HG02763 (cell line): ENCODE results near the gene TMEM14A.
"Not testable (repeated sequence)": the region's sequence is repeated elsewhere in the genome, so short reads cannot be mapped to it uniquely, and the experiment has no call there.

Source experiments
- ATAC-seq: cut with Tn5 transposase; IDR thresholded peaks from one replicate; pipeline ENCODE4 v1.9.1; 2021; ENCODE audit warnings: mild to moderate bottlenecking, moderate library complexity; ENCODE audit not compliant: unreplicated experiment

Gene TMEM14A

GRCh38 chr6:52694404-52694803 lies 23.5 kb downstream of the TMEM14A start:
- no peak for ATAC-seq

DNA sequence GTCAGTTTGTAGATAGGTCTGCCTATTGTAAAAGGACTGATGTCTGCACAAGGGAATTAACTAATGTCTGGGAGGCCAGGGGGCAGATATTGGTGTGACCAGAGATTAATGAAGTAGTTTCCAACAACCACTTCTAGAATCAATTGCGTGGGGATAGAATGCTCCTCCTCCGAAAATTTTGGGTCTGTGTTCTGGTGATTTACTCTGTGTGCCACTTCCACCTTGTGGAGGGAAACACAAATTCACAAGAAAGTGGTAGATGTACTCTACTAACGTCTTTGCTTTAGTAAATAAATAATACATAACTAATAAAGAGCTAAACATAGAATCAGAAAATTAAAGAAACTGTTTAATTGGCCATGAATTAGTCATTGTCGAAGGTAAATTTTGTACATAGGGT lies 25.5 kb downstream of the TMEM14A start:
- no peak for ATAC-seq

DNA sequence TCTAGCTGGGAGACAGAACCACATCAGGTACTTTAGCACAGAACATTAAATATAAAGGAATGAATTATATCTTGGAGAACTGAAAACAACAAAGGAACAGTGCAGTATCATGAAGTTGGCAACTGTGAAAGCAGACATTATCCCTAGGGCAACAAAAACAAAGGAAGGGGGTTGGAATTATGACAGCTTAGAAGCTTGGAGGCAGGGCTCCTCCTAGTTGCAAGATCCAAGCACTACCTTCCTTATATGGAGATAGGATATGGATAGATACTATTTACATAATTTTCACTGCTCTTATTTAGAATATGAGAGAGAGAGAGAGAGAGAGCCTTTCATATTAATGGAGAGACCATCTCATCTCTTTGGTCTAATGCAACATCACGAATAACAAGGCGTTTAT lies 27.0 kb downstream of the TMEM14A start:
- ATAC-seq, result no peak

- no peak for ATAC-seq
Measured at GRCh38 chr6:52704060-52704459, 33.1 kb downstream of the TMEM14A start.

- not testable (repeated sequence) for ATAC-seq
Measured at GRCh38 chr6:52704781-52705502, 34.0 kb downstream of the TMEM14A start.

DNA sequence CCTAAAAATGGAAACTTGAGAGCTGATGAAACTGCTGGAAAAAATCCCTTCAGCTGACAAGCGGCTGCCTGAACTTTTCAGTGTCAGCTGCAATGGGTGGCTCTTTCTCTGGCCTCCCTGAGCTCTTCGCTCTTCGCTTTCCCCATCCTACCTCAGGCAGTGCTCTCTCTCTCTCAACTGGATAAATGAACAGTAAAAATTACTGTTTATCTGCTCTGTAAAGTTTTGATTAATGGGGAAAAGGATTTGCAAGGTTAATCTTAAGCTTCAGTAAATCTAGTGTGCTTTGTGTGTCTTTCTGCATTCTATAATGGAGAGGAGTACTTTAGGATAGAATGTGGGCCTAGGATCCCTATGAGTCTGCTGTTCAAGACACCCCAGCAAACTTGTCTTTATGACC lies 35.1 kb downstream of the TMEM14A start:
- no peak for ATAC-seq

DNA sequence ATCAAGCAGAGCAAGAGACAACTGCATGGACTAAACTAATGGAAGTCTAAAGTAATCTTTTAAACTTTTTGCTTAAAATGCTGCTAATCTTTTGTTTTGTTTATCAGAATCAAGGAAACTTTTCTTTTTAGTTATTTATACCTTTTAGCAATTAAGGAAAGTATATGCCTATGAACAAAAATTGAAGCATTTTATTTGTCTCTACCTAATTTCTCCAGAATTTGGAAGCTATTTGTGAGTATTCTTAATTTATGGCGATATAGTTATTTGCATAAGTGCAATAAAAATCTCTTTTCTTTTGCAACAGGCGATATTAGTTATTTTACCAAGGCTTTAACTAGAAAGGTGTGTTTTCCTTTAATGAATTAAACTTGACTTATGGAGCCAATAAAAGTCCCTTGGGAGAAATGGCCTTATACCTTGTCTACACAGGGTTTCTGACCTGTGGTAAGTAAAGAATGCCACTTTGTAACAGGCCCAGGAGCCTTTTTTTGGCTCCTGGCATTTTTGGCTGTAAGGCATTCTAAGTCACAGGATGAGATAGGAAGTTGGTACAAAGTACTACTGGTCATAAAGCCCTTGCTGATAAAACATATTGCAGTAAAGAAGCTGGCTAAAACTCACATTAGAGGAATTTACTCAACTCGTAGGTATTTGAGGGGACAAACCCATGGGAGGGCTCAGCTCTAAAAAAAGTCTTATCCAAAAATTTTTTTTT lies 37.2 kb downstream of the TMEM14A start:
- ATAC-seq, result no peak

- no peak for ATAC-seq
Measured at GRCh38 chr6:52712136-52712535, 41.2 kb downstream of the TMEM14A start.

DNA sequence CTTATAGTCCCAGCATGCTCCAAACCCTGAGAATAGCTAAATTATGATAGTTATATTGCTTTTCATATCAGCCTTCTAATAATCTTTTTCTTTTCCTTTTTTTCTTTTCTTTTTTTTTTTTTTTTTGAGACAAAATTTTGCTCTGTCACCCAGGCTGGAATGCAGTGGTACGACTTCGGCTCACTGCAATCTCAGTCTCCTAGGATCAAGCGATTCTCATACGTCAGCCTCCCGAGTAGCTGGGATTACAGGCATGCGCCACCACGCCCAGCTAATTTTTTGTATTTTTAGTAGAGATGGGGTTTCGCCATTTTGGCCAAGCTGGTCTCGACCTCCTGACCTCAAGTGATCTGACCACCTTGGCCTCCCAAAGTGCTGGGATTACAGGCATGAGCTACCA lies 43.8 kb downstream of the TMEM14A start:
- not testable (repeated sequence) for ATAC-seq

- no peak for ATAC-seq
Measured at GRCh38 chr6:52718550-52718949, 47.6 kb downstream of the TMEM14A start.

DNA sequence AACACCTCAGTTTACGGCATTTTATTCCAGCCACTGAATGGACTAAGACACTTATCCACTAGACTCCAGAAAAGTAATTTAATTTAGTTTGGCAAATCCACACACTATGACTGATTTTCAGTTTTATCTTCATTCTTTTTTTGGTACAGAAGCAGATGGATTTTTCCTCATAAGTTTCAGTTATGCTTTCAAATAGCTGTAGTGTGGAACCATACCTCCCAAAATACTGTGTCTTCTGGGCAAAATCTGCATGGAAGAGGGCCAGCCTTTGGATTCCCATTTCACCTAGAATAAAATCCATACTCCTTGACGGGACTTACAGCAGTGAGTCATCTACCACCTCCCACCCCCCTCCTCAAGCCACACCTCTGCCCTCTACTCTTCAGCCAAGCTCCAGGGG lies 49.4 kb downstream of the TMEM14A start:
- no peak for ATAC-seq

DNA sequence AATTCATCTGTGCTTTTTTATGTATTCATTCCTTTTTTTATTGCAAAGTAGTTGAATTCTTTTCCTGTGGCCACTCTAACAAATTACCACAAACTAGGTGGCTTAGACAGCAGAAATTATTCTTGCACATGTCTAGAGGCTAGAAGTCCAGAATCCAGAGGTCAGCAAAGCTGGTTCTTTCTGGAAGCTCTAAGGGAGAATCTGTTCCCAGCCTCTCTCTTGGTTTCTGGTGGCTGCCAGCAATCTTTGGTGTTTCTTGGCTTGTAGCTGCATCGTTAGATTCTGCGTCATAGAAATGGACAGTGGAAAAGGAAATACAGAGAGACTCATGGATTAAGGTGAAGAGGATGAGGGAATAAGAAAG lies 53.1 kb downstream of the TMEM14A start:
- ATAC-seq, result no peak

GRCh38 chr6:52724406-52725121 lies 53.7 kb downstream of the TMEM14A start:
- ATAC-seq, result peak; percentile 96

DNA sequence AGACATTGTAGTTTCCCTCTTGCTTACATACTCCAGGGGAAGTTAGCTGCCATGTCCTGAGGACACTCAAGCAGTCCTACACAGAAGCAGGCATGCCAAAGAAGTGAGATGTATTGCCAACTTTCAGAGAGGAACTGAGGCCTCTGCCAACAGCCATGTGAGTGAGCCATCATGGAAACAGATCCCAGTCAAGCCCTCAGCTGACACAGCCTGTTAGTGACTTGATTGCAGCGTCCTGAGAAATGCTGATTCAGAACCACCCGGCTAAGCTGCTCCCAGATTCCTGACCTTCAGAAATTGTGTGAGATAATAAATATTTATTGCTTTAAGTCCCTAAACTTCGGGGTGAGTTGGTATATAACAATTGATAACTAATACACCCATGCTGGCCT lies 54.2 kb downstream of the TMEM14A start:
- no peak for ATAC-seq

DNA sequence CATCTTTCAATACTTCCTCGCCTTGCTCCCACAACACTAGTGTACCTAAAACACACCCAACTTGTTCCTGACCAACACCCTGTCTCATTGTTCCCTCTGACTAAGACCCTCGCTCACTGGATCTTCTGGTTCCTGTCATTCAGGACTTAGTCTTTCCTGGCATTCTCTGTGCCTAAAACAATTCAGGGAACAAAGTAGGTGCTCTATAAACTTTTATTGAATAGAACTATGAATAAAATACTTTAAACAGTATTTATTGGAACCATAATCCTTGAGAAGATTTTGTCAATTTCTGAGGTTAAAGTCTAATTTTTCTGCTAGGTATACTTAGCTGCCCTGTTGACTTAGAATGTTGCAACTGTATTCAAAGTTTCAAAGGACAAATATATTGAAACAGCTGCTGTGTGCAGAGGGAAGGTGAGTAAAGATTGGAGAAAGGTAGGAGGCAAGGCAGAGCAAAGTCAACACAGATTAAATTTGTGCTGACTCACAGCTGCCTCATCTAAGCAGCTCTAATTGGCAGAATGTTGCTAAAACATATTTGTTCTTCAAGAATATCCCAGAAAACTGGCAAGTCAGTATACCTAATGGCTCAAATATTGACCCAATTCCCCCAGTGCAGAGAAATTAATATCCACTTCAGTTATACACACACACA lies 54.8 kb downstream of the TMEM14A start:
- ATAC-seq, result no peak

DNA sequence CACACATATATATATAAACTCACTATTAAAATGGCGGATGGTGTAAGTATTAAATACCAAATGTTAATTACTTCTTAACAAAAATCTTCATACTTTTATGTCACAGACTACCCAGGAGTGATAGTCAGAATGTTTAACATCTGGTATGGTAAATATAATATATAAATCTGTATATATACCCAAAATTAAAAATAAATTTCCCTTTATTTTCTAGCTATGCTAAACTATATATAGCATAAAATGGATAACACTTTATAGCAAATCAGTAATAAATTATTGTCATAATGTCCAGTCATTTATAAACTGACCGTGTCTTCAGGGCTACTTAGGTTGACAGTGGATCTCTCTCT lies 55.3 kb downstream of the TMEM14A start:
- ATAC-seq, result no peak

DNA sequence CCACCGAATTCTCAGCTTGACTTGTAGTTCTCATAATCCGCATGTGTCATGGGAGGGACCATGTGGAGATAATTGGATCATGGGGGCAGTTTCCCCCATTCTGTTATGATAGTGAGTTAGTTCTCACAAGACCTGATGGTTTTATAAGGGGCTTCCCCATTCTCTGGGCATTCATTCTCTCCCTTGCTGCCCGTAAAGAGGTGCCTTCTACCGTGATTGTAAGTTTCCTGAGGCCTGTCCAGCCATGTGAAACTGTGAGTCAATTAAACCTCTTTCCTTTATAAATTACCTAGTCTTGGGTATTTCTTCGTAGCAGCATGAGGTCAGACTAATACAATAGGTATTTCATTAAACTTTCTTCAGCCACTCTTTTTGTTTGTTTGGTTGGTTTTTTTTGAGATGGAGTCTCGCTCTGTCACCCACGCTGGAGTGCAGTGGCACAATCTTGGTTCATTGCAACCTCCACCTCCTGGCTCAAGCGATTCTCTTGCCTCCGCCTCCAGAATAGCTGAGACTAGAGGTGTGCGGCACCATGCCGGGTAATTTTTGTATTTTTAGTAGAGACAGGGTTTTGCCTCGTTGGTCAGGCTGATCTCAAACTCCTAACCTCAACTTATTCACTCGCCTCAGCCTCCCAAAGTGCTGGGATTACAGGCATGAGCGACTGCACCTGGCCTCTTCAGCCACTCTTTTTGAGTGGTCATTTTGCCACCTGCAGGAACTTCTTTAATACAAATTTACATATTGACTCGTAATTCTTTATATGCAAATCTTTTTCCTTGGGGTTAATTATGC lies 56.0 kb downstream of the TMEM14A start:
- no peak for ATAC-seq

GRCh38 chr6:52727908-52728307 lies 57.0 kb downstream of the TMEM14A start:
- ATAC-seq, result no peak

- no peak for ATAC-seq
Measured at GRCh38 chr6:52728394-52728793, 57.5 kb downstream of the TMEM14A start.

- ATAC-seq, result no peak
Measured at GRCh38 chr6:52729576-52729975, 58.7 kb downstream of the TMEM14A start.

DNA sequence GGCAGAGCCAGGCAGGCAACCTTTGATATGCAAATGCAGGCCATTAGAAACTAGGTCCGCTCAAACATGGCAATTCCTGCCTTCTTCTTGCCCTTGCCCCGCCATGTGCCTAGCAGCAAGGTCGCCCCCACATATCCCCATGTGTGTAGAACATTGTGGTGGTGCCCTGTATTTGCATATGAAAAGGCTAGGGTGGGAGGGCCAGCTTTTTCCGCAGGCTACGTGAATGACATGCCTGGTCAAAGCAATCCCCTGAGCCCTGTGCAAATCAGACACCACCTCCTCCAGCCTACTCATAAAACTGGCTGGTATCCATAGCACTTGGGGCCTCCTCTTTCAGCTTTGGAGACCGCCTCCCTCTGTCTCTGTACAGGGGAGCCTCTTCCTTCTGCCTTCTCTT lies 60.8 kb downstream of the TMEM14A start:
- ATAC-seq, result no peak
